Kidney (tissue), 14 donors: Measurements from ENCODE around the gene SPATA9. TPM values are rescaled to one million over a fixed set of nuclear protein-coding genes. Genes with fewer than 3 reads are reported as not detected.

Experiments
- DNase-seq, 5 donors: peaks; one replicate each; pipeline ENCODE4 v3.0.0-alpha.2; 2013 to 2020
- FAIRE-seq: peaks from 2 replicates; lab custom pipeline; 2012; peaks lifted over from hg19 to GRCh38; lab: Jason Lieb, UNC
- H3K27ac ChIP-seq, 2 donors: one replicate each; pipeline ENCODE4 v1.7.0; 2013; ENCODE audit warnings: low read depth in 2 of 2, low read length in 2 of 2, inconsistent platforms in 1 of 2
- H3K27me3 ChIP-seq: one replicate; pipeline ENCODE4 v1.7.1; 2013; ENCODE audit warnings: low read length, inconsistent platforms; ENCODE audit not compliant: control insufficient read depth, insufficient read depth
- H3K36me3 ChIP-seq, 3 donors: one replicate each; pipeline versions ENCODE4 v1.7.0 to v1.7.1; 2013; ENCODE audit warnings: low read length in 3 of 3, control low read depth in 1 of 3, inconsistent platforms in 1 of 3; ENCODE audit not compliant: insufficient read depth in 3 of 3, control insufficient read depth in 2 of 3
- H3K4me1 ChIP-seq, 3 donors: one replicate each; pipeline versions ENCODE4 v1.7.0 to v1.7.1; 2013; ENCODE audit warnings: low read length in 3 of 3, inconsistent platforms in 1 of 3, low read depth in 1 of 3; ENCODE audit not compliant: control insufficient read depth in 2 of 3, insufficient read depth in 2 of 3
- H3K4me3 ChIP-seq, 3 donors: one replicate each; pipeline versions ENCODE4 v1.7.0 to v1.8.1; 2013; ENCODE audit warnings: low read length in 3 of 3, control low read depth in 1 of 3, inconsistent platforms in 1 of 3
- H3K9ac ChIP-seq, 3 donors: one replicate each; pipeline versions ENCODE4 v1.7.0 to v1.7.1; 2013; ENCODE audit warnings: low read length in 3 of 3, control low read depth in 1 of 3, inconsistent platforms in 1 of 3
- H3K9me3 ChIP-seq, 3 donors: one replicate each; pipeline versions ENCODE4 v1.7.0 to v1.7.1; 2013; ENCODE audit warnings: low read length in 3 of 3, control low read depth in 1 of 3, inconsistent platforms in 1 of 3; ENCODE audit not compliant: control insufficient read depth in 2 of 3, insufficient read depth in 1 of 3
- CTCF ChIP-seq: IDR thresholded peaks from 3 replicates; pipeline ENCODE4 v1.5.1; 2012; ENCODE audit warnings: mild to moderate bottlenecking, moderate library complexity, borderline replicate concordance; ENCODE audit not compliant: insufficient read depth; ENCODE audit errors: extremely low read depth
- intact Hi-C: fragments of 100-400 bp; cut with DNase I; formaldehyde crosslinking; loops from one replicate; pipeline ENCODE4 v1.11.1; 2022
- polyA plus RNA-seq: library from polyadenylated mRNA; stranded (reverse); fragments of 350-450 nt; fragmentation: Illumina TruSeq; extraction: RNeasy Lipid Tissue Mini Kit (QIAGEN cat#74804); gene quantifications from one replicate; pipeline ENCODE4 v1.2.3, GENCODE V29; 2014; ENCODE audit warnings: low read depth, low replicate concordance; ENCODE audit not compliant: insufficient read depth
- total RNA-seq: library from RNA; stranded (reverse); fragmentation: NEBNext Ultra II Directional; extraction: Animal tissue kit (Norgen Biotek cat#: 25700); gene quantifications from one replicate; pipeline ENCODE4 v1.2.1, GENCODE V29; 2021
- donor health status: control.
- donor health status: control.
- donor health status: control.
- donor health status: control.
- donor health status: control.
- donor health status: DM: yes; HTN: yes; CAD: no.
- donor health status: Normal renal cell carcinoma (clear cell type).

SPATA9 gene
- total and polyA plus RNA-seq, 2 donors from 2014 or later = 1.0 to 1.1 TPM

GRCh38 chr5:95610546-95610945 lies 72.2 kb downstream of the SPATA9 start:
- intact Hi-C loops = no loop called here
- Histone ChIP-seq H3K9me3 (no peaks in the 10 kb centered on the region), H3K27ac (no peak overlapping the region), H3K9ac (no peak overlapping the region), H3K4me1 (no peaks in the 10 kb centered on the region), H3K4me3 (no peak overlapping the region), H3K36me3 (no peaks in the 10 kb centered on the region), H3K27me3 (no peaks in the 10 kb centered on the region)
- DNase-seq = no peak
- no peak for FAIRE-seq
- TF ChIP-seq CTCF = no peak

GRCh38 chr5:95609711-95610110 lies 73.1 kb downstream of the SPATA9 start:
- Histone ChIP-seq H3K27me3 (no peaks in the 10 kb centered on the region), H3K9ac (no peak overlapping the region), H3K4me1 (no peaks in the 10 kb centered on the region), H3K36me3 (no peaks in the 10 kb centered on the region), H3K4me3 (no peak overlapping the region), H3K27ac (no peak overlapping the region), H3K9me3 (no peaks in the 10 kb centered on the region)
- no peak for TF ChIP-seq CTCF
- DNase-seq = no peak
- intact Hi-C loops = no loop called here
- no peak for FAIRE-seq

Other genes with a start within 250 kb of the SPATA9 start
- 72.9 TPM for gene SKIC3, start 128.0 kb downstream of the SPATA9 start, total RNA-seq
- 13.3 TPM for gene SKIC3, start 128.0 kb downstream of the SPATA9 start, polyA plus RNA-seq
- 5.9 TPM for gene ARSK, start 127.9 kb downstream of the SPATA9 start, total RNA-seq
- gene ARSK, start 127.9 kb downstream of the SPATA9 start, polyA plus RNA-seq = 4.5 TPM
- 0.16 TPM for gene GPR150, start 62.9 kb downstream of the SPATA9 start, total RNA-seq
- gene GPR150, start 62.9 kb downstream of the SPATA9 start, polyA plus RNA-seq = 0.19 TPM
- 2.6 TPM for gene RFESD, start 36.2 kb downstream of the SPATA9 start, total RNA-seq
- 4.0 TPM for gene RFESD, start 36.2 kb downstream of the SPATA9 start, polyA plus RNA-seq
- gene RHOBTB3, start 48.3 kb upstream of the SPATA9 start, total RNA-seq = 54.5 TPM
- 22.5 TPM for gene RHOBTB3, start 48.3 kb upstream of the SPATA9 start, polyA plus RNA-seq
- gene GLRX, start 139.7 kb upstream of the SPATA9 start, total RNA-seq = 57.4 TPM
- gene GLRX, start 139.7 kb upstream of the SPATA9 start, polyA plus RNA-seq = 324 TPM